GM13977 (cell line): ENCODE measurements around the gene PTPRQ.

ENCODE experiments used
- DNase-seq: peaks from one replicate; pipeline ENCODE4 v3.0.0; 2012; ENCODE audit warnings: low spot score
- CTCF ChIP-seq: IDR thresholded peaks from 2 replicates; pipeline ENCODE4 v1.5.1; 2012; ENCODE audit warnings: mild to moderate bottlenecking, control low read depth; ENCODE audit not compliant: insufficient read depth; ENCODE audit errors: extremely low read depth, missing control alignments
- in situ Hi-C: fragments of 300-500 bp; cut with MboI; formaldehyde crosslinking; loops from one replicate; pipeline ENCODE4 v1.12.0; 2022; ENCODE audit warnings: low sequenced_read_pairs, low pct_unique_long_range_greater_than_20kb, mixed read lengths, inconsistent platforms; ENCODE audit not compliant: unreplicated experiment

PTPRQ gene

DNA sequence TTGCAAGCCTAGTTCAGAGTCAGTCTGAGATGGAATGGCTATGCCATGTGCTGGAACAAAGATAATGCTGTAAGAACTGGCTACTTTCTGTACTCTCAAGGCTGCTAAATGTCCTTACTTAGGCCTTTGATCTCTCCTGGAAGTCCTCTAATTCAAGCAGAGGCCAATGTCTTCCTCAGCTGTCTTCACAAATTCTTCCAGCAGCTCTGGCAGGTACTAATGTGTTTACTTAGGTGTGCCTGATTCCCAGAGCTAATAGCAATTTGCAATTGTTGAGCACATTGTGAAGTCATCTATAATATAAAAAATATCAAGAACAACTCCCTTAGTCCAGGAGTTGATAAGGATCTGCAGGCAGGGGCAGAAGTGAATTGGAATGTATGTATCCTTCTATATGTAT is 268.8 kb downstream of the PTPRQ start:
- TF ChIP-seq CTCF, result no peak
- DNase-seq, result no peak
- in situ Hi-C loops, result no loop called here

GRCh38 chr12:80713419-80713818 is 269.4 kb downstream of the PTPRQ start:
- in situ Hi-C loops, result no loop called here
- no peak for DNase-seq
- TF ChIP-seq CTCF, result no peak

DNA sequence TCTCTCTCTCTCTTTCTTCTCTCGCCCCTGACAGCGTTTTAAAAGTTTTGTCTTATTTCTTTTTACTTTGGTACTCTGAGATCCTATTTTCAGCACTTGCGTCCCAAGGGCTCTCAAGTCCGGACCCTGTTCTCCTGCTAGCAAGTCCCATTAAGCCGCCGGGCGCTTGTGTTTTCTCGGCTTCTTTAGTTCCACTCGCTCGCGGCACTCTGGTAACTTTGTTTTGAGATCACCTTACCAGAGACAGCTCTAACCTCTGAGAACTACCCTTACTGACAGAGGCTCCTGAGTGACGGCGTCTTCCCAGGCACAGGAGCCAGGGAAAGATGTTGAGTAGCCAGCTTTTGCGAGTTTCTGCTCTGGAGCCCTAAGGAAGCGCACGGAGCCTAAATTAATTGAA is 270.0 kb downstream of the PTPRQ start:
- DNase-seq, result no peak
- in situ Hi-C loops, result no loop called here
- TF ChIP-seq CTCF, result no peak

GRCh38 chr12:80714846-80715245 is 270.8 kb downstream of the PTPRQ start:
- in situ Hi-C loops, result no loop called here
- no peak for TF ChIP-seq CTCF
- DNase-seq, result no peak

- no peak for TF ChIP-seq CTCF
- in situ Hi-C loops, result no loop called here
- DNase-seq, result no peak
These were observed 271.7 kb downstream of the PTPRQ start for GRCh38 chr12:80715713-80716249.

GRCh38 chr12:80716696-80717469 is 272.8 kb downstream of the PTPRQ start, which contains the start of gene MYF5:
Gene MYF5, plus strand, starts transcription at chr12:80716912. Its CDS starts 152 bp downstream, at chr12:80717064.
- no peak for DNase-seq
- TF ChIP-seq CTCF, result no peak
- in situ Hi-C loops, result no loop called here
